HG03432 (cell line): ENCODE data around the gene SLC25A33.
"Not testable (repeated sequence)": the region's sequence is repeated elsewhere in the genome, so short reads cannot be mapped to it uniquely, and the experiment has no call there.

Source experiments
- ATAC-seq: cut with Tn5 transposase; IDR thresholded peaks from one replicate; pipeline ENCODE4 v1.9.1; 2021; ENCODE audit warnings: mild to moderate bottlenecking, moderate library complexity; ENCODE audit not compliant: unreplicated experiment

The SLC25A33 gene

GRCh38 chr1:9538669-9539164 lies 548 bp upstream of the SLC25A33 start:
- no peak for ATAC-seq

GRCh38 chr1:9539829-9540550 lies 725 bp downstream of the SLC25A33 start:
- ATAC-seq, result peak; percentile 54

GRCh38 chr1:9542430-9542829 lies 3.2 kb downstream of the SLC25A33 start:
- ATAC-seq, result no peak

GRCh38 chr1:9544926-9545325 lies 5.7 kb downstream of the SLC25A33 start:
- no peak for ATAC-seq

- no peak for ATAC-seq
Measured at GRCh38 chr1:9549955-9550546, 10.8 kb downstream of the SLC25A33 start.

GRCh38 chr1:9551984-9552383 lies 12.7 kb downstream of the SLC25A33 start:
- ATAC-seq, result no peak

GRCh38 chr1:9553736-9554144 lies 14.5 kb downstream of the SLC25A33 start:
- no peak for ATAC-seq

- ATAC-seq, result no peak
Measured at GRCh38 chr1:9555942-9556341, 16.7 kb downstream of the SLC25A33 start.

- no peak for ATAC-seq
Measured at GRCh38 chr1:9557624-9558023, 18.4 kb downstream of the SLC25A33 start.

GRCh38 chr1:9558271-9558945 lies 19.1 kb downstream of the SLC25A33 start:
- ATAC-seq, result no peak

GRCh38 chr1:9558946-9559545 lies 19.8 kb downstream of the SLC25A33 start:
- ATAC-seq, result no peak

GRCh38 chr1:9559673-9560072 lies 20.4 kb downstream of the SLC25A33 start:
- no peak for ATAC-seq

- not testable (repeated sequence) for ATAC-seq
Measured at GRCh38 chr1:9560090-9560489, 20.8 kb downstream of the SLC25A33 start.

- no peak for ATAC-seq
Measured at GRCh38 chr1:9561429-9561828, 22.2 kb downstream of the SLC25A33 start.

GRCh38 chr1:9569267-9569666 lies 30.0 kb downstream of the SLC25A33 start:
- no peak for ATAC-seq

- ATAC-seq, result not testable (repeated sequence)
Measured at GRCh38 chr1:9570886-9571529, 31.7 kb downstream of the SLC25A33 start.

GRCh38 chr1:9573723-9574122 lies 34.5 kb downstream of the SLC25A33 start:
- no peak for ATAC-seq

- no peak for ATAC-seq
Measured at GRCh38 chr1:9575486-9575885, 36.2 kb downstream of the SLC25A33 start.

- no peak for ATAC-seq
Measured at GRCh38 chr1:9576903-9577302, 37.6 kb downstream of the SLC25A33 start.

- ATAC-seq, result no peak
Measured at GRCh38 chr1:9577423-9577822, 38.2 kb downstream of the SLC25A33 start.

- no peak for ATAC-seq
Measured at GRCh38 chr1:9580942-9581341, 41.7 kb downstream of the SLC25A33 start.
